PC-3 (cell line): ENCODE data around the gene ZNF559. TPM values are rescaled to one million over a fixed set of nuclear protein-coding genes. Genes with fewer than 3 reads are reported as not detected.

ENCODE experiments used
- ATAC-seq: fragments of 200-7000 bp; cut with Tn5 transposase; 2 replicates; pipeline ENCODE4 v1.9.1; 2020; ENCODE audit warnings: mild to moderate bottlenecking, moderate library complexity
- BruUV-seq: library from RNA; stranded (reverse); fragments of 400-500 nt; replicated peaks from 2 replicates; lab custom pipeline; 2021; lab: Mats Ljungman, UMichigan
- CTCF ChIA-PET: fragments of 300-600 bp; sonication (Branson Sonifier 250); formaldehyde crosslinking; loops from one replicate; lab custom pipeline; 2022; ENCODE audit warnings: antibody characterized with exemption; lab: Charles Lee
- POLR2A ChIA-PET: fragments of 300-600 bp; sonication (Branson Sonifier 250); formaldehyde crosslinking; loops from one replicate; lab custom pipeline; 2022; ENCODE audit warnings: antibody characterized with exemption; ENCODE audit not compliant: unreplicated experiment; lab: Charles Lee
- DNase-seq: peaks from one replicate; pipeline ENCODE4 v3.0.0-alpha.2; 2015
- H2AFZ ChIP-seq: fragments of 300-600 bp; sonication (generic); 2 replicates; pipeline ENCODE4 v1.6.0; 2016; ENCODE audit warnings: antibody characterized with exemption, low read length
- H3F3A ChIP-seq: fragments of 300-600 bp; sonication (generic); one replicate; pipeline ENCODE4 v1.6.0; 2017; ENCODE audit warnings: antibody characterized with exemption, low read length, control low read depth, mild to moderate bottlenecking; ENCODE audit not compliant: unreplicated experiment
- H3K27ac ChIP-seq: fragments of 300-600 bp; sonication (generic); 2 replicates; pipeline ENCODE4 v1.5.1; 2016; ENCODE audit warnings: mild to moderate bottlenecking, low read length
- H3K27me3 ChIP-seq: fragments of 300-600 bp; sonication (generic); 2 replicates; pipeline ENCODE4 v1.6.1; 2016; ENCODE audit warnings: low read length, mixed read lengths
- H3K36me3 ChIP-seq: fragments of 300-600 bp; sonication (generic); 2 replicates; pipeline ENCODE4 v1.6.1; 2016; ENCODE audit warnings: low read depth, mixed run types, low read length, mixed read lengths
- H3K4me1 ChIP-seq: fragments of 300-600 bp; sonication (generic); 2 replicates; pipeline ENCODE4 v1.5.1; 2016; ENCODE audit warnings: low read length; ENCODE audit not compliant: insufficient read depth
- H3K4me2 ChIP-seq: fragments of 300-600 bp; sonication (generic); 2 replicates; pipeline ENCODE4 v1.6.0; 2016; ENCODE audit warnings: low read length
- H3K4me3 ChIP-seq: fragments of 300-600 bp; sonication (generic); 2 replicates; pipeline ENCODE4 v1.5.1; 2016; ENCODE audit warnings: mild to moderate bottlenecking, low read length, mixed read lengths
- H3K79me2 ChIP-seq: fragments of 300-600 bp; sonication (generic); 2 replicates; pipeline ENCODE4 v1.6.1; 2017; ENCODE audit warnings: low read length, mixed read lengths
- H3K9ac ChIP-seq: fragments of 300-600 bp; sonication (generic); 2 replicates; pipeline ENCODE4 v1.6.0; 2016; ENCODE audit warnings: mild to moderate bottlenecking, low read length
- H3K9me2 ChIP-seq: fragments of 300-600 bp; sonication (generic); replicated peaks from 2 replicates; pipeline ENCODE4 v1.6.1; 2016; ENCODE audit warnings: mixed run types, low read length, mixed read lengths
- H3K9me3 ChIP-seq: fragments of 300-600 bp; sonication (generic); 2 replicates; pipeline ENCODE4 v1.6.1; 2016; ENCODE audit warnings: low read length, mixed read lengths
- H4K20me1 ChIP-seq: fragments of 300-600 bp; sonication (generic); 2 replicates; pipeline ENCODE4 v1.6.1; 2016; ENCODE audit warnings: low read length, mixed read lengths
- EZH2 ChIP-seq: fragments of 300-600 bp; sonication (generic); IDR thresholded peaks from one replicate; pipeline ENCODE4 v1.6.1; 2017; ENCODE audit warnings: antibody characterized with exemption, mild to moderate bottlenecking, low read length; ENCODE audit not compliant: unreplicated experiment
- EZH2phosphoT487 ChIP-seq: fragments of 300-600 bp; sonication (generic); IDR thresholded peaks from 2 replicates; pipeline ENCODE4 v1.6.1; 2018; ENCODE audit warnings: mild to moderate bottlenecking, antibody characterized with exemption, low read length, borderline replicate concordance
- intact Hi-C: fragments of 100-400 bp; cut with micrococcal nuclease; formaldehyde crosslinking; loops from 2 replicates; pipeline ENCODE4 v1.9.0; 2023
- total RNA-seq: library from RNA; depleted of rRNA; stranded (reverse); fragments of >200 nt; gene quantifications from 2 replicates; pipeline ENCODE4 v1.2.3, GENCODE V29; 2014
- TF ChIP-seq, protein P1 (sequence below): fragments of 300-600 bp; sonication (generic); conservative IDR thresholded peaks from 2 replicates; pipeline ENCODE4 v1.5.1; 2017; ENCODE audit warnings: antibody characterized with exemption, low read depth, mild to moderate bottlenecking, low read length

Gene ZNF559
- total RNA-seq, 1 experiment from 2014 or later: 13.1 TPM

DNA sequence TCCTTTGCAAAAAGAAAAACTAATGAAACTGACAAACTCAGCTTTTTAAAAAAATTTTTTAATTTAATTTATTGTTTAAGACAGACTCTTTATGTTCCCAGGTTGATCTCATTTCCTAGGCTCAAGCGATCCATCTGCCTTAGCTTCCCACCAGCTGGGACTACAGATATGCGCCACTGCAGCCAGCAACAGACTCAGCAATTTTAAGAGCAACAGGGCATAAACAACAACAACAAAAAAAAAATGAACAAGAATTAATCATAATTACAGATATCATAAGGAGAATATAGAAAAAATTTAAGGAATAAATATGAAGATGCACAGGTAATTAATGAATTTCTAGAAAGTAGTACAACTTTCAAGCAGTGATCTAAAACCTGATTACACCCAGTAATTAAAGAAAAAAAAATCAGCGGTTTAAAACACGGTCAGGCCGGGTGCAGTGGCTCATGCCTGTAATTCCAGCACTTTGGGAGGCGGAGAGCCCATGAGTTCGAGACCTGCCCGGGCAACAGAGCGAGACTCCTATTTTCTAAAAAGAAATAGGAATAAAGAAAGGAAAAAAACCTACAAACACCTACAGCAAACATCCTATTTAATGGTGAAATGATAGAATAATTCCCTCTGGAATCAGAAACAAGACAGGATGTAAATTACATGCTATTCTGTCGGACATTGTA lies 15.7 kb upstream of the ZNF559 start:
- intact Hi-C loops: loop anchor here (2.0 to 5.0 kb wide), 2 partner anchors 129 to 171 kb away; partner anchors contain the start of gene ZNF266
- no peaks in the 10 kb centered on the region for H3K27me3 ChIP-seq
- peaks cover 12% of the 10 kb centered on the region for H3K4me1 ChIP-seq
- POLR2A ChIA-PET: no interaction called here
- DNase-seq: peak; percentile 26
- H3K4me3 ChIP-seq: peak overlapping the region; percentile 97
- no peak overlapping the region for H2AFZ ChIP-seq
- peak overlapping the region; percentile 91 for H3K9ac ChIP-seq
- H3K4me2 ChIP-seq: peak overlapping the region; percentile 86
- no peaks in the 10 kb centered on the region for H3K9me2 ChIP-seq
- H3K79me2 ChIP-seq: peaks cover 43% of the 10 kb centered on the region
- BruUV-seq: no TSS peak
- H3F3A ChIP-seq: peaks cover 3% of the 10 kb centered on the region
- TF ChIP-seq EZH2 (no peak), EZH2phosphoT487 (no peak)
- TF ChIP-seq, protein P1, sequence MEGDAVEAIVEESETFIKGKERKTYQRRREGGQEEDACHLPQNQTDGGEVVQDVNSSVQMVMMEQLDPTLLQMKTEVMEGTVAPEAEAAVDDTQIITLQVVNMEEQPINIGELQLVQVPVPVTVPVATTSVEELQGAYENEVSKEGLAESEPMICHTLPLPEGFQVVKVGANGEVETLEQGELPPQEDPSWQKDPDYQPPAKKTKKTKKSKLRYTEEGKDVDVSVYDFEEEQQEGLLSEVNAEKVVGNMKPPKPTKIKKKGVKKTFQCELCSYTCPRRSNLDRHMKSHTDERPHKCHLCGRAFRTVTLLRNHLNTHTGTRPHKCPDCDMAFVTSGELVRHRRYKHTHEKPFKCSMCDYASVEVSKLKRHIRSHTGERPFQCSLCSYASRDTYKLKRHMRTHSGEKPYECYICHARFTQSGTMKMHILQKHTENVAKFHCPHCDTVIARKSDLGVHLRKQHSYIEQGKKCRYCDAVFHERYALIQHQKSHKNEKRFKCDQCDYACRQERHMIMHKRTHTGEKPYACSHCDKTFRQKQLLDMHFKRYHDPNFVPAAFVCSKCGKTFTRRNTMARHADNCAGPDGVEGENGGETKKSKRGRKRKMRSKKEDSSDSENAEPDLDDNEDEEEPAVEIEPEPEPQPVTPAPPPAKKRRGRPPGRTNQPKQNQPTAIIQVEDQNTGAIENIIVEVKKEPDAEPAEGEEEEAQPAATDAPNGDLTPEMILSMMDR: no peak
- no peak for ATAC-seq
- CTCF ChIA-PET: interaction anchor here (0.7 kb wide), 1 partner anchor 23 kb away, joined by 12 read pairs; no protein-coding TSS in a partner anchor
- H4K20me1 ChIP-seq: no peaks in the 10 kb centered on the region
- H3K9me3 ChIP-seq: peaks cover 13% of the 10 kb centered on the region
- peaks cover 25% of the 10 kb centered on the region for H3K36me3 ChIP-seq
- H3K27ac ChIP-seq: peak overlapping the region; percentile 88

DNA sequence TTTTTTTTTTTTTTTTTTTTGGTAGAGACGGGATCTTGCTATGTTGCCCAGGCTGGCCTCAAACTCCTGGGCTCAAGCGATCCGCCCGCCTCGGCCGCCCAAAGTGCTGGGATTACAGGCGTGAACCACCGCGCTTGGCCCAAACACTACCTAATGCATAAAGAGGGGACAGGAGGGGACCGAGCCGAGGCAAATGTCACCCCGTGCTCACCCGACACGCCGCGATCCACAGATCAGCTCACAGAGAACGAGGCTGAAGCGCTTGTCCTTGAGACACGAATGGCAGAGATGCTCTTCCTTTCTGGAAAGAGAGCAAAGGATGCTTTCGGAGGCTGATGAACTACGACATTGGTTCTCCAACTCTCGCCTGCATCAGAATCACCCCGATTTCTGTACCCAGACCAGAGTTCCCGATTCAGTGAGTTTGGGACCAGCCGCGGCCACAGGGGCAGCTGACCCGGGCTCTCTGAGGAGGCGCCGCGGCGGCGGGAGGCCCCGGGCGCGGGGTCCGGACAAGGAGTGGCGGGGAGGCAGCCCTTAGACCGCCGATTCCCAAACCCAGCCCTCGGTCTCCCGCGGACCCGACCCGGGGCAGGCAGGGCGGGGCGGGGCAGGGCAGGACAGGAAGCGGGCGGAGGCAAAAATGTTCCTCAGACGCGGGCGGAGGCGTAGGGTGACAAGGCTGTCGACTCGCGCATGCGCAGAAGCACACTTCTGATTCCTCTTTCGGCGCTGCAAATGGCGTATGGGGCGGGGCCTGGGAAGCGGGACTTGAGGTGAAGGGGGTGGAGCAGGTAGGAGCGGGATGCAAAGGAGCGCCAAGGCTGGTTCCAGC lies 14.6 kb upstream of the ZNF559 start, which contains the start of gene ZNF699:
ZNF699 (minus strand) TSS at position 700 of the 835 bp plus-strand sequence. CDS start 4,719 bp downstream, outside the sequence.
- ChIA-PET CTCF (interaction anchor here (0.7 kb wide), 1 partner anchor 25 kb away, joined by 12 read pairs; no protein-coding TSS in a partner anchor), POLR2A (interaction anchor here (0.6 kb wide), 1 partner anchor 126 kb away, joined by 3 read pairs; the partner anchor contains the start of gene ZNF266)
- TF ChIP-seq EZH2: no peak
- TF ChIP-seq EZH2phosphoT487: no peak
- TF ChIP-seq, protein P1: no peak
- H3K4me3 ChIP-seq: peak within 1 kb of the TSS; percentile 97
- peaks cover 12% of the 10 kb centered on the region for H3K9me3 ChIP-seq
- H3K9ac ChIP-seq: peak within 1 kb of the TSS; percentile 91
- peaks cover 15% of the 10 kb centered on the region for H3K36me3 ChIP-seq
- peaks cover 39% of the 10 kb centered on the region for H3K79me2 ChIP-seq
- H3F3A ChIP-seq: peaks cover 3% of the 10 kb centered on the region
- H3K27me3 ChIP-seq: no peaks in the 10 kb centered on the region
- H3K9me2 ChIP-seq: no peaks in the 10 kb centered on the region
- peak within 1 kb of the TSS; percentile 88 for H3K27ac ChIP-seq
- peak within 1 kb of the TSS; percentile 86 for H3K4me2 ChIP-seq
- intact Hi-C loops: loop anchor here (2.0 to 5.0 kb wide), 2 partner anchors 128 to 173 kb away; partner anchors contain the start of gene ZNF266
- BruUV-seq: TSS peak; percentile 62
- no peaks in the 10 kb centered on the region for H4K20me1 ChIP-seq
- H2AFZ ChIP-seq: peak within 1 kb of the TSS; percentile 93
- DNase-seq (peak; percentile 100), ATAC-seq (peak; percentile 79)
- peaks cover 12% of the 10 kb centered on the region for H3K4me1 ChIP-seq
